Measurements from ENCODE around the gene TTLL5.

TTLL5 gene

DNA sequence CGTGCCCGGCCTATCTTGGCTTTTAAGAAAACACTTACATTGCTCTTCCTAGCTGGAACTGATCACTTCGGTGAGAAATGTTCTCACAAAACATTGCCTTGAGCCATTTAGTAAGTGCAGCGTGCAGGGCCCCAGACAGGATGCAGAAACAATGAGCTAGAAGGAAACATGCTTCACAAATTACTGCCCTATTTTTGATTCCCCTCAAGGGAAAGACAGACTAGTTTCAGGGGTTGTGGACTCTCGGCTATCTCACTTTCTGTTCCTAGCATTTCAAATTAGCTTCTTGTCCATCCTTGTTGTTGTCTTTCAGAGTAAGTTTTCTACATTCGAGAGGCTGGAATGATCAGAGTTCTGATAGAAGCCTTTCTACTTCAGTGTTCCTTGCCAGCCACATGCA lies 299.2 kb downstream of the TTLL5 start:
- no peak overlapping the region for H2BK5ac ChIP-seq (ENCODE audit: low read length)
- no peak overlapping the region for H2BK15ac ChIP-seq (ENCODE audit: low read length)
- H2AK5ac ChIP-seq (ENCODE audit: low read depth, low read length): no peak overlapping the region
- no peak overlapping the region for H3K4me2 ChIP-seq (ENCODE audit: insufficient read depth, low read length, poor library complexity, severe bottlenecking)
- no peaks in the 10 kb centered on the region for H3K79me1 ChIP-seq (ENCODE audit: low read depth, low read length)
- H3K9ac ChIP-seq (ENCODE audit: low read depth, low read length, poor library complexity): no peak overlapping the region
- H3K4ac ChIP-seq (ENCODE audit: low read length): no peak overlapping the region
- no peak overlapping the region for H3K18ac ChIP-seq (ENCODE audit: low read length)
- no peak overlapping the region for H2BK120ac ChIP-seq (ENCODE audit: low read depth, low read length)
- H3K23ac ChIP-seq (ENCODE audit: low read depth, low read length, poor library complexity): no peak overlapping the region
- no peak overlapping the region for H3K27ac ChIP-seq (replicated peaks; ENCODE audit: low read length)
- H3K4me3 ChIP-seq (ENCODE audit: low read length in 2 of 2): no peak overlapping the region
- WGBS, 2 donors (ENCODE audit: extremely low coverage in 2 of 2, insufficient read length in 2 of 2, insufficient replicate concordance in 1 of 2): no CpG with 5 or more reads among the region's 6 CpGs
- no peak overlapping the region for H2AFZ ChIP-seq (ENCODE audit: low read length)
- H3K14ac ChIP-seq (ENCODE audit: low read length): no peak overlapping the region
- H3K36me3 ChIP-seq (replicated peaks in 1 of 2; ENCODE audit: control insufficient read depth in 2 of 2, insufficient read depth in 2 of 2, low read length in 2 of 2): peaks cover 4 to 5% of the 10 kb centered on the region in 2 donors
- no peaks in the 10 kb centered on the region for H3K9me3 ChIP-seq (replicated peaks in 1 of 2; ENCODE audit: control insufficient read depth in 2 of 2, insufficient read depth in 1 of 2, low read depth in 1 of 2, low read length in 2 of 2)
- no peaks in the 10 kb centered on the region for H3K4me1 ChIP-seq (ENCODE audit: control insufficient read depth in 2 of 2, insufficient read depth in 1 of 2, low read depth in 1 of 2, low read length in 2 of 2)
- H3K27me3 ChIP-seq (ENCODE audit: control insufficient read depth in 3 of 3, insufficient read depth in 3 of 3, low read depth in 1 of 3, low read length in 3 of 3): no peaks in the 10 kb centered on the region
- no peak overlapping the region for H2BK12ac ChIP-seq (ENCODE audit: low read length)
- no peak overlapping the region for H4K91ac ChIP-seq (ENCODE audit: low read depth, low read length, poor library complexity)
- DNase-seq (ENCODE audit: low spot score): no peak
- H4K8ac ChIP-seq (ENCODE audit: low read depth, low read length): no peak overlapping the region

DNA sequence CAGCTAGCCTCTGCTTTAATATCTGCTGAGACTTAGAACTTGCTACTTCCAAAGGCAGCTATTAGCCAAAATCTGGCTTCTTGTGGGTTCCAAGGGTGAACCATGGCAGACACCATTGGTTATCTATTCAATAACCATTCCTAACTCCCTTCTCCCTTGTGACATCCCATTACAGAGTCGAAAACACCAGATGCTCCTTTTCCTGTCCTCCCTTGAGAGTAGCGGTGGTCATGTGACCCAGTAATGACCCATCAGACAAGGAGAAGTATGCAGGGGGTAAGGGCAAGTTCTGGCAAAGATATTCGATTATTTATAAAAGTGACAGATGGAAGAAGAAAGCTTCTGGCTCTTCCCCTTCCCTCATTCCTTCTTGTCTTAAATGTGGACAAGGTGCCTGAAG lies 300.6 kb downstream of the TTLL5 start:
- H4K8ac ChIP-seq (ENCODE audit: low read depth, low read length): no peak overlapping the region
- H3K4ac ChIP-seq (ENCODE audit: low read length): no peak overlapping the region
- no peak overlapping the region for H2BK12ac ChIP-seq (ENCODE audit: low read length)
- H3K4me3 ChIP-seq (ENCODE audit: low read length in 2 of 2): no peak overlapping the region
- no peak overlapping the region for H3K18ac ChIP-seq (ENCODE audit: low read length)
- no peak overlapping the region for H3K4me2 ChIP-seq (ENCODE audit: insufficient read depth, low read length, poor library complexity, severe bottlenecking)
- H2BK5ac ChIP-seq (ENCODE audit: low read length): no peak overlapping the region
- no peak overlapping the region for H2AFZ ChIP-seq (ENCODE audit: low read length)
- H2BK15ac ChIP-seq (ENCODE audit: low read length): no peak overlapping the region
- no peak overlapping the region for H3K27ac ChIP-seq (replicated peaks; ENCODE audit: low read length)
- DNase-seq (ENCODE audit: low spot score): no peak
- H3K4me1 ChIP-seq (ENCODE audit: control insufficient read depth in 2 of 2, insufficient read depth in 1 of 2, low read depth in 1 of 2, low read length in 2 of 2): no peaks in the 10 kb centered on the region
- peaks cover 2 to 5% of the 10 kb centered on the region in 2 donors for H3K36me3 ChIP-seq (replicated peaks in 1 of 2; ENCODE audit: control insufficient read depth in 2 of 2, insufficient read depth in 2 of 2, low read length in 2 of 2)
- H3K9ac ChIP-seq (ENCODE audit: low read depth, low read length, poor library complexity): no peak overlapping the region
- H3K23ac ChIP-seq (ENCODE audit: low read depth, low read length, poor library complexity): no peak overlapping the region
- no peak overlapping the region for H2BK120ac ChIP-seq (ENCODE audit: low read depth, low read length)
- H2AK5ac ChIP-seq (ENCODE audit: low read depth, low read length): no peak overlapping the region
- no peaks in the 10 kb centered on the region for H3K79me1 ChIP-seq (ENCODE audit: low read depth, low read length)
- no CpG with 5 or more reads among the region's 3 CpGs for WGBS, 2 donors (ENCODE audit: extremely low coverage in 2 of 2, insufficient read length in 2 of 2, insufficient replicate concordance in 1 of 2)
- no peaks in the 10 kb centered on the region for H3K9me3 ChIP-seq (replicated peaks in 1 of 2; ENCODE audit: control insufficient read depth in 2 of 2, insufficient read depth in 1 of 2, low read depth in 1 of 2, low read length in 2 of 2)
- no peaks in the 10 kb centered on the region for H3K27me3 ChIP-seq (ENCODE audit: control insufficient read depth in 3 of 3, insufficient read depth in 3 of 3, low read depth in 1 of 3, low read length in 3 of 3)
- H3K14ac ChIP-seq (ENCODE audit: low read length): no peak overlapping the region
- H4K91ac ChIP-seq (ENCODE audit: low read depth, low read length, poor library complexity): no peak overlapping the region

DNA sequence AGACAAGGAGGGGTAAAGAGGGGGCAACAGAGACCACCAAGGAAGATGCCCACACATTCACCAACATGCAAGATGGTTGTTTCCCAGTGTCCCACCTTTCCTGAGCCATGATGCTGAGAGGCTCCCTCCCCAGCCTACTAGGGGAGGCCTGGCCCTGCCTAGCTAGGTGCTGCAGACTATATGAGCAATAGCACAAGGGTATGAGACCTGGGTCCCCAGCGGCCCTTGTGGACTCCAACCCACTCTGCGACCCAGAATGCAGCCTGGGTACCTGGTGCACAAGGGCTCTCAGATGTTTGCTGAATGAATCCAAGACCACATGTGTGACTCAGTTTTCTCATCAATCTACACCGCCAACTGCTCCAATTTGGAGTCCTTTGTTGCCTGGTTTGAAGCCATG lies 306.8 kb downstream of the TTLL5 start:
- Histone ChIP-seq H3K4me1 (ENCODE audit: control insufficient read depth in 2 of 2, insufficient read depth in 1 of 2, low read depth in 1 of 2, low read length in 2 of 2) (no peaks in the 10 kb centered on the region), H2BK12ac (ENCODE audit: low read length) (no peak overlapping the region)
- WGBS, 2 donors (ENCODE audit: extremely low coverage in 2 of 2, insufficient read length in 2 of 2, insufficient replicate concordance in 1 of 2): no CpG with 5 or more reads among the region's 3 CpGs

DNA sequence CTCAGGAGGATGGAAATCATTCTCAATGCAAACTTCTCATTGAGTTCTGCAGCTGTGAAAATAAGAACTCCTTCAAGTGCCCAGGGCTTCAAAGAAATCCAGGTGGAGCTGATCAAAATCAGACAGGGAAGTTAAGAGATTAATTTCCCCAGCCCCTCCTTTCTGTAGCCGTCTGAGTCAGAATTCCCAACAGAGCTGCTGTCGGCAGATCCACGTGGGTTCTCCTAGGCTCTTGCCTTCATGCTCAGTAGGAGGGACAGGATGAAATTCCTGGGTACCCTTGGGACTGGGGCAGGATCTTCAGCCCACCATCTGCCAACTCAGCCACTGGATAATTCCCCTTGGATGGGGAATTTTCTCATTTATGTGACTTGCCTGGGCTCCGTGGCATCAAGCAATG lies 307.4 kb downstream of the TTLL5 start:
- no peaks in the 10 kb centered on the region for H3K9me3 ChIP-seq (replicated peaks in 1 of 2; ENCODE audit: control insufficient read depth in 2 of 2, insufficient read depth in 1 of 2, low read depth in 1 of 2, low read length in 2 of 2)
- H3K23ac ChIP-seq (ENCODE audit: low read depth, low read length, poor library complexity): no peak overlapping the region
- no peak overlapping the region for H2BK12ac ChIP-seq (ENCODE audit: low read length)
- H3K14ac ChIP-seq (ENCODE audit: low read length): no peak overlapping the region
- no peaks in the 10 kb centered on the region for H3K27me3 ChIP-seq (ENCODE audit: control insufficient read depth in 3 of 3, insufficient read depth in 3 of 3, low read depth in 1 of 3, low read length in 3 of 3)
- no peak overlapping the region for H4K91ac ChIP-seq (ENCODE audit: low read depth, low read length, poor library complexity)
- no peak overlapping the region for H2BK15ac ChIP-seq (ENCODE audit: low read length)
- H3K4me2 ChIP-seq (ENCODE audit: insufficient read depth, low read length, poor library complexity, severe bottlenecking): no peak overlapping the region
- H4K8ac ChIP-seq (ENCODE audit: low read depth, low read length): no peak overlapping the region
- no peak overlapping the region for H3K4me3 ChIP-seq (ENCODE audit: low read length in 2 of 2)
- WGBS, 2 donors (ENCODE audit: extremely low coverage in 2 of 2, insufficient read length in 2 of 2, insufficient replicate concordance in 1 of 2): no CpG with 5 or more reads among the region's 4 CpGs
- no peak overlapping the region for H2AK5ac ChIP-seq (ENCODE audit: low read depth, low read length)
- no peak overlapping the region for H3K9ac ChIP-seq (ENCODE audit: low read depth, low read length, poor library complexity)
- H3K79me1 ChIP-seq (ENCODE audit: low read depth, low read length): no peaks in the 10 kb centered on the region
- peaks cover 0 to 3% of the 10 kb centered on the region in 2 donors for H3K36me3 ChIP-seq (replicated peaks in 1 of 2; ENCODE audit: control insufficient read depth in 2 of 2, insufficient read depth in 2 of 2, low read length in 2 of 2)
- H3K27ac ChIP-seq (replicated peaks; ENCODE audit: low read length): no peak overlapping the region
- H2BK5ac ChIP-seq (ENCODE audit: low read length): no peak overlapping the region
- no peak for DNase-seq (ENCODE audit: low spot score)
- no peak overlapping the region for H2AFZ ChIP-seq (ENCODE audit: low read length)
- no peaks in the 10 kb centered on the region for H3K4me1 ChIP-seq (ENCODE audit: control insufficient read depth in 2 of 2, insufficient read depth in 1 of 2, low read depth in 1 of 2, low read length in 2 of 2)
- H3K18ac ChIP-seq (ENCODE audit: low read length): no peak overlapping the region
- no peak overlapping the region for H3K4ac ChIP-seq (ENCODE audit: low read length)
- no peak overlapping the region for H2BK120ac ChIP-seq (ENCODE audit: low read depth, low read length)

More for the DNA sequence above, 306.8 kb downstream of the TTLL5 start:
- no peak overlapping the region for H4K91ac ChIP-seq (ENCODE audit: low read depth, low read length, poor library complexity)
- no peak overlapping the region for H2BK120ac ChIP-seq (ENCODE audit: low read depth, low read length)
- H3K4me2 ChIP-seq (ENCODE audit: insufficient read depth, low read length, poor library complexity, severe bottlenecking): no peak overlapping the region
- H2BK15ac ChIP-seq (ENCODE audit: low read length): no peak overlapping the region
- no peak for DNase-seq (ENCODE audit: low spot score)
- peak overlapping the region in 1 of 2 donors; percentile 26 for H3K4me3 ChIP-seq (ENCODE audit: low read length in 2 of 2)
- H3K79me1 ChIP-seq (ENCODE audit: low read depth, low read length): no peaks in the 10 kb centered on the region
- no peak overlapping the region for H2AFZ ChIP-seq (ENCODE audit: low read length)
- H2AK5ac ChIP-seq (ENCODE audit: low read depth, low read length): no peak overlapping the region
- peaks cover 0 to 3% of the 10 kb centered on the region in 2 donors for H3K36me3 ChIP-seq (replicated peaks in 1 of 2; ENCODE audit: control insufficient read depth in 2 of 2, insufficient read depth in 2 of 2, low read length in 2 of 2)
- H3K18ac ChIP-seq (ENCODE audit: low read length): no peak overlapping the region
- H2BK5ac ChIP-seq (ENCODE audit: low read length): no peak overlapping the region
- no peak overlapping the region for H4K8ac ChIP-seq (ENCODE audit: low read depth, low read length)
- no peak overlapping the region for H3K4ac ChIP-seq (ENCODE audit: low read length)
- no peaks in the 10 kb centered on the region for H3K9me3 ChIP-seq (replicated peaks in 1 of 2; ENCODE audit: control insufficient read depth in 2 of 2, insufficient read depth in 1 of 2, low read depth in 1 of 2, low read length in 2 of 2)
- H3K14ac ChIP-seq (ENCODE audit: low read length): peak overlapping the region; percentile 22
- H3K27ac ChIP-seq (replicated peaks; ENCODE audit: low read length): no peak overlapping the region
- no peaks in the 10 kb centered on the region for H3K27me3 ChIP-seq (ENCODE audit: control insufficient read depth in 3 of 3, insufficient read depth in 3 of 3, low read depth in 1 of 3, low read length in 3 of 3)
- no peak overlapping the region for H3K23ac ChIP-seq (ENCODE audit: low read depth, low read length, poor library complexity)
- no peak overlapping the region for H3K9ac ChIP-seq (ENCODE audit: low read depth, low read length, poor library complexity)

Measured in neuronal stem cell (in vitro differentiated cells).